Bronchial epithelial cell (primary cell): Measurements from ENCODE around the gene IFI27L2. TPM values are rescaled to one million over a fixed set of nuclear protein-coding genes. Genes with fewer than 3 reads are reported as not detected.

Experiments
- DNase-seq: peaks from one replicate; pipeline ENCODE4 v3.0.0-alpha.2; 2010; ENCODE audit warnings: low read depth
- FAIRE-seq: peaks from 2 replicates; lab custom pipeline; 2011; peaks lifted over from hg19 to GRCh38; lab: Jason Lieb, UNC
- H3K27me3 ChIP-seq: 2 replicates; pipeline ENCODE4 v1.5.1; 2011; ENCODE audit warnings: low read length; ENCODE audit not compliant: control insufficient read depth, insufficient read depth
- H3K36me3 ChIP-seq: 2 replicates; pipeline ENCODE4 v1.5.1; 2011; ENCODE audit warnings: low read length; ENCODE audit not compliant: control insufficient read depth, insufficient read depth
- H3K4me3 ChIP-seq: 2 replicates; pipeline ENCODE4 v1.5.1; 2011; ENCODE audit warnings: mild to moderate bottlenecking, low read depth, low read length, control low read depth
- CTCF ChIP-seq: IDR thresholded peaks from 2 replicates; pipeline ENCODE4 v1.5.1; 2011; ENCODE audit warnings: mild to moderate bottlenecking, moderate library complexity, low read length, control low read depth, inconsistent platforms; ENCODE audit not compliant: insufficient read depth, severe bottlenecking
- total RNA-seq: library from RNA; depleted of rRNA; stranded (reverse); fragments of >200 nt; gene quantifications from 2 replicates; pipeline ENCODE4 v1.2.1, GENCODE V29; 2014

IFI27L2 gene
- total RNA-seq, 1 donor from 2014 or later = 44.5 TPM

- FAIRE-seq (no peak), DNase-seq (no peak)
- no peak for TF ChIP-seq CTCF
- no peaks in the 10 kb centered on the region for H3K27me3 ChIP-seq
- H3K4me3 ChIP-seq = peak overlapping the region; percentile 96
- no peaks in the 10 kb centered on the region for H3K36me3 ChIP-seq
Measured at GRCh38 chr14:94174604-94175010, 45.2 kb upstream of the IFI27L2 start.

DNA sequence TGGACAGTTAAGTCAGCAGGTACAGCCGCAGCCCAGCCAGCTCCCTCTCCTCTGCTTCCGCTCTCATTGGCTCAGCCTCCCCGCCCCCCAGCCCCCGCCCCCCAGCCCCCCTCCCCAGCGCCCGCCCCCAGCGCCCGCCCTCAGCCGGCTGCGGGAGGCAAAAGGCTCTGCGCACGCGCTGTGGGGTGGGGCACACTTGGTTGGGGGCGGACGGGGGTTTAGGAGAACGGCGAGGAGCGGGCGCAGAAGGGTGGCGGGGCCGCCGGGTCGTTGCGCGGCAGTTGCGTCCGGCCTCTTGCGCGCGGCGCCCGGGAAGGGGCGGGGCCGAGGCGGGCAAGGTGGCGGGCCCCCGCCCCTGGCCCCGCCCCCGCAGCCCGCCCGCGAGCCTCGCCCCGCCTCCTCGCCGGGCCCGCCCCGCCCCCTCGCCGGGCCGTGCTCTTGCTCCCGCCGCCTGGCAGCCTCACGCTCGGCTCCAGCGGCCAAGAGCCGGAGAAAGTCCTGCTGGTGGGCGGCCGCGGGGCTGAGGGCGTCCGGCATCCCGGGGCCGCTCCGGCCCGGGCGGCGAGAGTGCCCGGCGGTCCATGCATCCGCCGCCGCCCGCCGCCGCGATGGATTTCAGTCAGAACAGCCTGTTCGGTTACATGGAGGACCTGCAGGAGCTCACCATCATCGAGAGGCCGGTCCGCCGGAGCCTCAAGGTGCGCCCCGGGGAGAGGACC, 44.6 kb upstream of the IFI27L2 start, which contains the start of gene PPP4R4:
PPP4R4 (plus strand) TSS at position 438 of the 719 bp plus-strand sequence; CDS start at position 582, 144 bp downstream.
- DNase-seq (peak; percentile 65), FAIRE-seq (no peak)
- Histone ChIP-seq H3K27me3 (no peaks in the 10 kb centered on the region), H3K4me3 (peak within 1 kb of the TSS; percentile 96), H3K36me3 (no peaks in the 10 kb centered on the region)
- no peak for TF ChIP-seq CTCF

DNA sequence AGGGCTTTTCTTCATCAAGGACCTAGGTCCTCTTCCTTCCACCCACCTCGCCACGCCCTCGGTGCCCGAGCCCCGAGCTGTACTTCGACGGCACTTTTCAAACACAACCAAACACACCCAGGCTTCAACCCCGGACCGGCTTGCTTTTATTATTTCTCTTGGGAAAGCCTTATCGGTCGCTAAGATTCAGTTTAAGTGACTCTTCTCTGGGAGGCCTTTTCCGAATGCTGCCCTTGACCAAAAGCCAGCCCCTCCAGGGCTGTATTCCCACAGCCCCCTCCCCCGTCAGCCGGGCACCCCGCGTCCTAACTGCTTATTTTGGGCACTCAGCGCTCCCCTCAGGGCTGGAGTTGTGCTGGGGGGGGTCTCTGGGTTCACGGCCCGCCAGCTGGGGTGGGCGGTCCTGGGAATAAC, 44.1 kb upstream of the IFI27L2 start:
- DNase-seq (no peak), FAIRE-seq (no peak)
- no peaks in the 10 kb centered on the region for H3K27me3 ChIP-seq
- no peaks in the 10 kb centered on the region for H3K36me3 ChIP-seq
- peak overlapping the region; percentile 96 for H3K4me3 ChIP-seq
- no peak for TF ChIP-seq CTCF

GRCh38 chr14:94172545-94172944, 43.1 kb upstream of the IFI27L2 start:
- Histone ChIP-seq H3K27me3 (no peaks in the 10 kb centered on the region), H3K36me3 (no peaks in the 10 kb centered on the region), H3K4me3 (no peak overlapping the region)
- TF ChIP-seq CTCF = no peak
- DNase-seq (no peak), FAIRE-seq (no peak)

DNA sequence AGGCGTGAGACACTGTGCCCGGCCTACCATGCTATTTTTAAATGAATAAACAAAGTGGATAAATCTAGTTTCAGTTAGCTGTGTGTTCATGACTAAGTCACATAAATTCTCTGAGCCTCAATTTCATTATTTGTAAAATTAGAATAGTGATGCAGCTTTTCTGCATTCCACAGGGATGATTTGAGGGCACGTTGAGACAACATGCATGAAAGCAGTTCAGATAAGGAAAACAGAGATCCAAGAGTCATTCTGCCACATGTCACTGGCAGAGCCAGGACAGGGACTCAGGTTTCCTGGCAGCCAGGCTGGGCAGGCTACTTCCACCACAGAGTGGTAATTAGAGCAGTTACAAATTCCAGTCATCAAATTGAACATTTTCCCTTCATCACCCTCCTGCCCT, 41.8 kb upstream of the IFI27L2 start:
- Histone ChIP-seq H3K4me3 (no peak overlapping the region), H3K36me3 (no peaks in the 10 kb centered on the region), H3K27me3 (no peaks in the 10 kb centered on the region)
- FAIRE-seq = no peak
- peak; percentile 96 for DNase-seq
- TF ChIP-seq CTCF = no peak
